ENCODE data around the gene FAM117A.
A peak's percentile ranks its signal among the peaks of the same experiment; 100 is the strongest.
"Not testable (repeated sequence)": the region's sequence is repeated elsewhere in the genome, so short reads cannot be mapped to it uniquely, and the experiment has no call there.

Gene FAM117A

DNA sequence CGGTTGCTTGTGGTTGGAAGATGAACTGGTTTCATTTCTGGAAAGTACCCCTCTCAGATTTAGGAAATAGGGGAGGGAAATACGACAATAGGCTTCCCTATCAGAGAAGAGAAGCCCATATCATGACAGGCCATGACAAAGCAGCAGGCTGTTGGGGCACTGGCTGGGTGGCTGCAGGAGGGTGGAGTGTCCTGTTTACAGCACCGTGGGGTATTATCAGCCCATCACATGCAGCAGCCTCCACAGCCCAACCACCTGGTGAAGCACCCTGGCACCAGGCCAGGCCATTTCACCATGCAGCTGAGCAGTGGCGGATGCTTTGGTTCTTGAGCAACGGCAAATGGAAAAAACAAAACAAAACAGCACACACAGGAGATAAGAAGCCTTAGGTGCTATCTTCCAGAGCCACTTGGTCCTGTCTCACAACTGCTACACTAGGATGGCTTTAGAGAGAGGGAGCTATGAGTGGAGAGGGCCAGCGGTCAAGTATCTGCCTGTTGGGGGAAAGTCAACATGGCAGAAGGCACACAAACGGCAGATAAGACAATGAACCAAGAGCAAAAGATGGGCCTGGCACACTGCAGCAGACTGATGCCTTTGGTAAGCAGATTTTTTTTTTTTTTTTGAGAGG, 24.2 kb downstream of the FAM117A start:
- DNase-seq = peak; percentile 95

DNA sequence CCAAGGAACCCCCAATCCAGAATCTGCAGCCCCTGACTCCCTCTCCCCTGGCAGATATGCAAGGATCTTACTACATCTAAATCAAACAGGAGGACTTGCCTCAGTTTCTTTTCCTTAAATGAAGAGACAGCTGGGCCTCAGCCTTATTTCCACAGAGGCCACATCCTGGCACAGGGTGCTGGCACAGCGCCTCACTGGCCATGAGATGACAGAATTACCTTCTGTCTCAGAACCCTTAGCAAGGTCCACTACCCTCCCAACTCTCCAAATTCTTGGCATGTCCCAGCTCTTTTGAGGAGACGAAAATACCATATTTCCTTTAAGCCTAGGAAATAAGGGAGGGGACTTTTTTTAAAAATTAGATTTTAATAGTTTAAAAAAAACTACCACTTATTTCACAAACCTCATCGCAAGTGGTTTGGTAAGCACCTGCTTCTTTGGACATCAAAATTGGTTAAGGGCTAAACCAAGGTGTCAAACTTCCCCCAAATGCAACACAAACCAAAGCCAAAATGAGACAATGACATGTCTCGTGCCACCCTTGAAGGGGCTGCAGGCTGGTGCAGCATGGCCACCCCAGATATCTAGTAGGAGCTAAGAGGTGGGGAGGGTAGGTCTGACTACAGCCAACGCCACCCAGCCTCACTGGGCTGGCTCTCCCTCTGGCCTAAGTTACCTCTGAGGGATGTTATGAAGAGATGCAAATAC, 25.3 kb downstream of the FAM117A start:
- no peak for DNase-seq

DNA sequence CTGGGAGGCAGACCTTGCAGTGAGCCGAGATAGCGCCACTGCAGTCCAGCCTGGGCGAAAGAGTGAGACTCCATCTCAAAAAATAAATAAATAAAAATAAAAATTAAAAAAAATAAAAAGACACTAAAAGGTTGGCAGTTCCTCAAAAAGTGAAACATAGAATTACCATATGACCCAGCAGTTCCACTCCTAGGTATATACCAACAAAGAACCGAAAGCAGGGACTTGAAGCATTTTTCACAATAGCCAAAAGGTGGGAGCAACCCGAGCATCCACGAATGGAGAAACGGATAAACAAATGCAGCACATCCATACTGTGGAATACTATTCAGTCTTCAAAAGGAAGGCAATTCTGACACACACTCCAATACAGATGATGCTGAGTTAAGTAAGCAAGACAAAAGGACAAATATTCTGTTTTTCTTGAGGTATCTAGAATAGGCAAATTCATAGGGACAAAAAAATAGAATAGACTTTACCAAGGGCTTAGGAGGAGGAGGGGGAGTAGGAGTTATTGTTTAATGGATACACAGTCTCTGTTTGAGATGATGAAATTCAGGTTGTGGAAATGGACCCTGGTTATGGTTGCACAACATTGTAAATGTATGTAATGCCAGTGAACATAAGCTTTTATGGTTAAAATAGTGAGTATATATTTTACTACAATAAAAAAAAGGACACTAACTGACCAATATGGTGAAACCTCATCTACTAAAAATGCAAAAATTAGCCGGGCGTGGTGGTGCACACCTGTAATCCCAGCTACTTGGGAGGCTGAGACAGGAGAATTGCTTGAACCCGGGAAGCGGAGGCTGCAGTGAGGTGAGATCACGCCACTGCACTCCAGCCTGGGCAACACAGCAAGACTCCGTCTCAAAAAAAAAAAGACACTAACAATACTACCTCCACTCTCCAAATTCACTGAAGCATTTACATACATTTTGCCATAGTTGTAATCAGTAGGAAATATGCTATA, 29.1 kb downstream of the FAM117A start:
- DNase-seq = no peak

DNA sequence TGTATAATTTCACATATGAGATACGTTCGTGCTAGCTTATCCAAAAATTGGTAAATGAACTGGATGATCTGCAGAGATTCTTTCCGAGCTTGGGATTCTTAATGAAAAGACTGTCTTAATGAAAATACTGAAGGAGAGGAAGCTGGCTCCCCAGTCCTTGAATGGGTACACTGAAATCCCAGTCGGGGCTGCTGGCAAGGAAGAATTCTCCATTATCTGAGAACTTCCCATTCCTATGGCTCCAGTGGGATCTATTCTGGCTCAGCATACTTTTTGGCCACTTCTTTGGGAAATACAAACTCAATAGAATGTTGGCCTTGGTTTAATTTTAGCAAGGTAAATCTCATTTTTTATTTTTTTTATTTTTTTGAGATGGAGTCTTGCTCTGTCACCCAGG, 32.5 kb downstream of the FAM117A start:
- DNase-seq = no peak

DNA sequence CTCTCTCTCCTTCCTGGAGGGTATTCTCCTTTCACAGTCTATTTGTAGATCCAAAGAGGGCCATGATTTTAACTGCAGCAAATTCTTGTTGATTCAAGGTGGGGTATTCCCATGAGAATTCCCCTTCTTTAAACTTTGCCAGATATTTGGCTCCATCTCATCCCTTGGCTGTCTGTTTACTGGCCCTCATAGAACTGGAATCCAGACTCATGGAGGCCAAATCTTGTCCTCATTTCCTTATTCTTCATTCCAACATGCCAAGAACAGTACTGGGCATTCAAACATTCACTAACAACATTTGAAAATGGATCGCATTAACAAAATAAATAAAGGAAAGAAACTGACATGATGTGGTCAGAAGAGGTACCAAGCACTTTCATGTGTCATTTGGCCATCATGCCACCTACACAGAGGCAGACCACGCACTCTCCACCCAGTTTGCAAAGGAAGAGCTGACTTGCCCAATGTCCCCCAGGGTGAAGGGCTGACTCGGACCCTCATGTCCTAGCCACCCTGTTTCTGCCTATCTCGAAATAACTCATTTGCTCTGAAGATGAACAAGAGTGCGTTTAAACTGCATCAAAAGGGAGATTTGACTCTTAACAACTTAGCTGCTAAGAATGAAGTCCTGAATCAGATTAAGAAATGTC, 33.0 kb downstream of the FAM117A start:
- DNase-seq = no peak

DNA sequence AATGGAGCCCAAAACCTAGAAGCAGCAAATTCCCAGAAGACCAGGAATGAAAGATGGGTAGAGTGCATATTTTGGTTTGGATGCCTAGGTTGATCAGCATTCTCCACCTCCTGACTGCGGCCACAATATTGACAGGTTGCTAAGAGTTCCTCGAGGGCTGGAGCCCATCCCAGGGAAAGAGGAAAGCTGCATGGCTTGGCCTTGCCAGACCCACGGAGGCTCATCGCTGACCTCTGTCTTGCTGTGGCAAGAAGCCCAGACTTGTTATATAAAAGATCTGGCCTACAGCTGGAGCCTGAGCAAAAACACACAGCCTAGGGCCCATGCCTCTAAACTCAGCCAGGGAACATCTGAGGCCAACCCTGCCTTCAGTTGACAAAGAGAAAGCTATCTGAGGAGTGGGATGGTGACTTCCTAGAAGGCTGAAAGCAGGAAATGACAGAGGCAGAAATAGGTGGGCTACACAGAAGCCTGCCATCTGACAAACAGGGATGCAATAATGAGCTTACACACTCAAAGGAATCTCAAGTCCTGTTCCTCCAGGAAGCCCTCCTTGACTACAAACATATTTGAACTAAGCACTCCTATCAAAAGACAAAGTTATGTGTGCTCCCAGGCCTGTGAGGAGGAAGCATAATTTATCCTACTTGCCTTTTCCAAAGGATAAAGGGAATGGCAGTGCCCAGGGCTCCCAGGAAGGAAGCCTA, 33.7 kb downstream of the FAM117A start:
- DNase-seq = no peak

DNA sequence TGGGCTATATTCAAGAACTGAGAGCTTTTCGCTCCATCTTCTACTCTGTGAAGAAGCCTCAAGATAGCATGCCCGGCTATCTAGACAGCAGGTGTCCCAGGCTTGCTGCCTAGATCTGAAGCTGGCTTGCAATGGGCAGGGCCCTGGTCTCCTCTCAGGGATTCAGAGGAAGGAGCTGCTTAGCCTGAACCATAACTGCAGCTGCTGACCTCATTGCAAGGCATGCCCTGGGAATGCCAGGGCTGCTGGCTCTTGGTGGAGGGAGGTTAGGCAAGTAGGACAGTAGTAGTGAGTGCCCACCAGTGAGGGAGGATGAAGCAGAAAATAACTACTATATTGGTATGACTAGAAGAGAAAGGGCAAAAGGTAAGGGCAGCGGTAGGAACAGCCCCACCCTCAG, 34.9 kb downstream of the FAM117A start:
- no peak for DNase-seq

DNA sequence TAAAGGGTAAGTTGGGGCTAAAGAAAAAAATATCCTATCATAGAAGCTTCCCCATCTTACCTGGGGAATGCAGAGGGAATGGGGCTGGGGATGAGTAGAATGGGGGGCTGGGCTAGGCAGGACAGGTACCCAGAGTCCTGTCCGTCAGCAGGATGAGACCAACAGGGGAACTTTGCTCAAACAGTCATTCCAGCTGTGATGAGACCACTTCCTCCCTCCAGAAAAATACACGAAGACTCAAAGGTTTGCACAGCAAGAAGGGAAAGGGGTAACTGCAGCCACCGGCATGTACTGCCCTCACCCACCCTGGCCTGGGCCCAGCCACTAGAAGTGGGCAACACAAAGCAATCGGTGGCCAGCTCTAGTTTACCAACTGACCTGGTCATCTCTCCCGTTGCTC, 35.5 kb downstream of the FAM117A start:
- DNase-seq = no peak

DNA sequence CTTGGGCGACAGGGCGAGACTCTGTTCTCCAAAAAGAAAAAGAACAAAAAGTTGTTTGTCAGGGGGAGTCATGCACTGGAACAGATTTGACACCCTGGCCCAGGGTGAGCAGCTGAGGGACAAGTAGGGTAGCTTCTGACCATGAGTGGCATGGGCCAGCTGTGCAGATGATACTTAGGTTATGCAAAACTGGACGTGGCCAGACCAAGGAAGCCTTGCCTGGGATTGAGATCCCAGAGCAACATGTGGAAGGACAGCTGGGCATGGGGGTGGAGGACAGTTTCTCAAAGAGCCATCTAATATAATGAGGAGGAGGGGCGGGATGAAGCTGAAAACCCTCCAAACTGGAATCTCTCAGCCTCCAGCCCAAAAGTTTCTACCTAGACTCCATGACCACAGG, 36.6 kb downstream of the FAM117A start:
- no peak for DNase-seq

DNA sequence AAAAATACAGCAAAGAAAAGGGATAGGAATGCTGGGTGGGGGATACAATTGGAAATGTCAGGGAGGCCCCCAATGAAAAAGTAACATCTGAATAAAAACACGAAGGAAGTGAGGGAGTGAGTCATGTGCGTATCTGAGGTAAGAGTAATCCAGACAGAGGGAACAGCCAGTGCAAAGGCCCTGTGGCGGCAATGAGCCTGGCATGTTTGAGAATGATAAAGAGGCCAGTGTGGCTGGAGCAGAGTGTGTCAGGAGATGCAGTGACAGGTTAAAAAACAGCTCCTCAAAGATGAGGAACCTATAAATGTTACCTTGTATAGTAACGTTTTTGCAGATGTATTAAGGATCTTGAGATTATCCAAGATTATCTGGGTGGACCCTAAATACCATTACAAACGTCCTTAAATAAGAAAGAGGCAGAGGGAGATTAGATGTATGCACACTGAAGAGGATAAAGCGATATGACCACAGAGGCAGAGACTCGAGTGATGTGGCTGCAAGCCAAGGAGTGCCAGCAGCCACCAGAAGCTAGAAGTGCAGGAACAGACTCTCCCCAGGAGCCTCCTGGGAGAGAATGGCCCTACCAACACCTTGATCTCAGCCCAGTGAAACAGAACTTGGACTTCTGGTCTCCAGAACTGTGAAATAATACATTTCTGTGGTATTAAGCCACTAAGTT, 38.3 kb downstream of the FAM117A start:
- no peak for DNase-seq

DNA sequence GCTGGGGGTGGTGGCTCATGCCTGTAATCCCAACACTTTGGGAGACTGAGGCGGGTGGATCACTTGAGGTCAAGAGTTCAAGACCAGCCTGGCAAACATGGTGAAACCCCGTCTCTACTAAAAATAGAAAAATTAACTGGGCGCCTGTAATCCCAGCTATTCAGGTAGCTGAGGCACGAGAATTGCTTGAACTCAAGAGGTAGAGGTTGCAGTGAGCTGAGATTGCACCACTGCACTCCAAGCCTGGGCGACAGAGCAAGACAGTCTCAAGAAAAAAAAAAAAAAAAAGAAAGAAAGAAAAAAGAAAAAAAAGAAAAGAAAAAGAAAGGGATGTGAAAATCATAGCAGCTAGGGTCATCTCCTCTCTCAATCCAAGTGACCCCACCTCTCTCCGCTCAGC, 39.4 kb downstream of the FAM117A start:
- not testable (repeated sequence) for DNase-seq

DNA sequence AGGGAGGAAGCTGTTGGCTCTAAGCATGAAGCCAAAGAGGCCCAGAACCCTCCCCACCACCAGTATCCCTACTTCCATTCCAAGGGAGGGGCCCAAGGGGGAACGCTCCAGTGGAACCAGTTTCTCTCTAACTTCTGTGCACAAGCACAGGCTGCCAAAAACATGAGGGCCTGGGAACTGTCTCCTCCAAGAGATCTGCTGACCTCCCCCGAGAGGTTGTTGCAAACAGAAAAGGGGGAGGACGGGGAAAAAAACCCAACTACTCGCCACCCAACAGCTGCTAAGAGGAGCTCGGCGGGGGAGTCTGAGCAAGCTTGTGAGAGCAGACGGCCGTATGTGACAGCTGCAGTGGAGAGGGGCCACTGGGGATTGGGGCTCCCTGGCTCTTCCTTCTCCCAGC, 40.5 kb downstream of the FAM117A start:
- no peak for DNase-seq

DNA sequence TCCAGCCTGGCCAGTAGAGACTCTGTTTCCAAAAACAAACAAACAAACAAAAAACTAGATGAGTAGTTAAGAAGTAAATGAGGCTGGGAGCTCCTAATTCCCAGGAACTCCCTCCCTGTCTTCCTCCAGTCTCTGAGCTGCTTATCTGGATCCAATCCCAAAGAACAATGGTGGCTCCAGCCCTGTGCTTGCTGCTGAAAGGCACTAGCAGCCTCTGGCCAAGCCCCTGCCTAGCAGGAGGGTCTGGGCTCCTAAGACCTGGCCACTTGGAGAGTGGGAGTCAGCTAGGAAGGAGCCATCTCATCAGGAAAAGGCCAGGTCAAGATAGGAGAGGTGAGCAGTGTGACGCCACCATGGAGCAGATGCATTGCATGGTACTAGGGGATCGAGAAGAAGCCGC, 41.9 kb downstream of the FAM117A start:
- DNase-seq = no peak

DNA sequence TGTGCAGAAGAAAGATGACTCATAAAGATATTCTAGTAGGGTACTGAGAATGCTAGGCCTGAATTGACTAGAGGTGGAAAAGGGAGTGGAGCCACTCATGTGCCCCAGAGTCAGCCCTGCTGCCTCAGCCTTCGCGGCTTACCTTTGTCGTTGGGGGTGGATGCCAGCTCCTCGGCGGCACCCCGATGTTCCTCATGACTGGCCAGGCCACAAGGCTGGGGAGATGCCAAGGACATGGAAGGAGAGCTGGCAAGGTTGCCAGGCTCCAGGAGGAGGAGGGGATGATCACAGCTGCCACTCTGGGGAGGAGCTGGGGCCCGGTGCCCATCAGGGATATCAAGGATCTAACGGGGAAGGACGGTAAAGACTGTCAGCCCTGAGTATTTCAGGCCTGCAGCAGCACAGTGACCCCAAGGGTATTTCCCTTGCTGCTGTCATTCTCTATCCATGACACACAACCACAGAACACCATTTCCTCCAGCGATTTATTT, 46.5 kb downstream of the FAM117A start:
- no peak for DNase-seq

DNA sequence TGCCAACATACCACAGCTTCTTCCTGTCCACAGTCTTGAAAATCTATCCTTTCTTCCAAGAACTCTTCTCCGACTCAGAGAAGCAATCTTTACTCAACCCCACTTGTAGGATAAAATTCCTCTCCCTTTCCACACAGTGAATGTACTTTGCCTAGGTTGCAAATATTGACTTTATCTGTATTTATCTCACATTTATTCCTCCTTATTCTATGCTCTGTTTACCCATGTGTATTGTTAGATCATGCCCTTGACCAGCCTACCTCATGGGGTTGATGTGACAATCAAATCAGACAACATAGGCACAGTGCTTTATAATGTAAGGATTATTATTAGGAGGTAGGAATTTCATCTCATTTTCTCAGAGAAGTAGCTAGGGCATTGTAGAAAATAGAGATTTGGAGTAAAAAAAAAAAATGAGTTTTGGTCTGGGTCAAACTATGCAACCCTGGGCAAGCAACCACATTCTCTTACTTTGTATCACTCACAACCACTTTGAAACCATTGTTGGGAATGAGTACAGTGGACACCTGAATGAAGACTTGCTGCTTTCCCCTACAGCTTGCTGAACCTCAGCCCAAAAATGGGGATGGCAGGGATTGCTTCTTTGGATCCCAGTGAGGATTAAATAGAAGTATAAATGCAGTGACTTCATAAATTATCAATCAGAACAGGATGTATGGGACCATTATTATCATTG, 47.1 kb downstream of the FAM117A start:
- DNase-seq = no peak

DNA sequence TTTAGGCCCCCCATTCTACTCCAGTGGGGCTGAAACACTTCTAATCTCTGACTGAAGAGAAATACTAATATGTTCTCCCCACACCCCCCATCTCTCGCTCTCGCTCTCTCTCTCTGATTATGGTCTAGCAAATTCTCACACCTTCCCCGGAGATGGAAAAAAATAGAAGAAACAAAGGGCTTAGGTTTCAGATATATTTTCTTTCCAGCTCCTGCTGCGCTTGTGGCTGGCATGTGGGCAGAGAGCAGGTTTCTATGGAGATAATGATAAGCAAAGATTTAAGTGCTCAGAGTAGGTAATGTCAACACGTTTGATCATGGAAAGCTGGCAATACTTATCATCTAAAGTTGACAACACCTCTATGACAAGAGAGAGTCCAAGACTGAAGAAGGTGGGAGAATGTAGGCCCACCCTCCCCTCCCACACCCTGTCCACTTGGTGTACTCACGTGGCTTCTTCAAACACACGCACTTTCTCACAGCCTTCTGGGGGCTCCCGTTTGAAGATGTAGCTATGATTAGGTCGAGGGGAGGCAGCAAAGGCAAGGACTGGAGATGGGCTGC, 48.1 kb downstream of the FAM117A start:
- peak; percentile 35 for DNase-seq

DNA sequence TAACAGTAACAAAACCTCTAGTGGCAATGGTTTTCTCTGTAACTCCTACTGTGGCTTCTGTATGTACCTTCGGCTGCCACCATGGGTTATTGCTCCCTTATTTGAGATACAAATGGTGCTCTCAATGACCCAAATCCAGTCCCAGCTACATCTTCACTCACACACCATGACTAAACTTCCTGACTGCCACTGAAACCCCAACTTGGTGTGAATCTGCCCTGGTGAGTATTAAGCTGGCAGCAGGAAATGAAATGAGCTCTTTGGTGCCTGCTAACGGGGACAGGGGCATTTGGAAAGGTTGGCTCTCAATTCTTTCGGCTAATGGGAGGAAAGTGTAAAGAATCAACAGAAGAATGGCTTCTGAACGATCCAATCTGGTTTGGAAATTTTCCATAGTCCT, 48.7 kb downstream of the FAM117A start:
- peak; percentile 13 for DNase-seq

DNA sequence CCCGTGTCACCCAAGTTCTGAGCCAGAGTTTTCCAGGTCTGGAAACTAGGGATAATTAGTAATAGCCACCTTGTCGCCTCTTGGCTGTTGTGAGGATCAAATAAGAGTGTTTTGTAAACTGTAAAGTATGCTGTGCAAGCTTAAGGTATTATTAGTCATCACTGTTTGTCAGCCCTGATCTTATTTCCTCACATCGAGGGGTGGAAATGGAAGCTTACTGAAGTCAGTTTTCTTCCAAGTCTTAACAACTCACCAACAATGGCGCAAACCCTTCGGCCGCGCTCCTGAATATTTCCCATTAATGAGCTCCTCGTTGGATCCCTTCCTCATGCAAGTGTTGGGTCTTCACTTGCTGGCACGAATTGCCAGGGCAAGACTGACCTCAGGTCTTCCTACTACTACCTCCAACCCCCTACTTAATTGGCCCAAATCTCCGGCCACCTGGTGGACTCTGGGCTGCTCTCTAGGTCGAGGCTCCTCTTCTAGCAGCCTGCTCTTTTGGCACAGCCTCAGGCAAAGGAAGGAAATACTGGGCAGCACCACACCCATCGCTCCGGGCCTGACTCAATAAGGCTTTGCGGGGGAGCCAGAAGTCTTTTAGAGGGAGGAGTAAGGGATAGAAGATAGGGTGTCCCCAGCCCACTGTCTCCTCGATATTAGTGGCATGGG, 55.3 kb downstream of the FAM117A start:
- DNase-seq = peak; percentile 10

DNA sequence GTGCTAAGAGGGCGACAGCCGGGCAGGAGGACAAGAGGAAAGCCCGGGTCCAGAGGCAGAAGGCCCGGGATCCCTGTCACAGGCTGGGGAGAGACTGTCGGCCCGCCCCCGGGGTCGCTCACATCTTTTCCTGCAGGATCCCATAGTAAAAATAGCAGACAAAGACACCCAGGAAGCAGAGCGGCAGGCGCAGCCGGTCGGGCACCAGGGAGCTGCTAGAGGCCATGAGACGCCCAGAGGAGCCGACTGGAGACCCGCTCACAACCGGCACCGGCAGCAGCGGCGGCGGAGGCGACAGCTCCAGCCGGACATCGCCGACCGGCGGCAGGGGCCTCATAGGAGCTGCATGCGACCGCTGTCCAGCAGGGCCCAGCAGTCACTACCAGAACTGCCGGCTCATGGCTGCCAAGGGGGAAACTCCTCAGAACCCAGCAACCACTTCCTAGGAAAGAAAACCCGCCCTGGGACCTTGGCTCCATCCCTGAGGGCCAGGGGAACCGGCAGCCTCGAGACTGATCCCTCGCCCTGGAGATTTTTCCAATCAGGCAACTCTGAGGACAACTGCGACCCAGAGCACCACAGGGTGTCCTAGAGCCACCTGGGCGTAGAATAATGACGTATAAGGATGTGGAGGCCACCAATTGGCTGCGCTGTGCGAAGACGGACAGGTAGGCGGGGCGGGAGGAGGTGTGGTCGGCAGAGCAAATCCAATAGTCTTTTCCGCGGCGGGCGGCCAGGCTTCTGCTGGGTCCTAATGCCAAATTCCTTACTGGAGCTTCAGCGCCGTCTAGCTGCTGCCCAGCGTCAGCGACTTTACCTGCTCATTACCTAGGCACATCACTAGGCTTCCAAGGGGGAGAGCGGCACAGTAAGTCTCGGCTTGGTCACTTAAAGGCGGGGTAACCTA, 56.1 kb downstream of the FAM117A start, which contains the start of gene SLC35B1:
TSS of gene SLC35B1 (minus strand) at position 357 of the 907 bp plus-strand sequence. CDS start at position 226, 131 bp downstream.
- DNase-seq = peak; percentile 99

Measured in activated CD4-positive, alpha-beta T cell treated with anti-CD3 and anti-CD28 coated beads, Interleukin-2, amount 50 U/mL, for 1 hour (primary cell).